ENCODE results near the gene CD247.

CD247 gene

GRCh38 chr1:167409183-167409582 lies 109.1 kb downstream of the CD247 start:
- no peaks in the 10 kb centered on the region for H3K9me3 ChIP-seq (ENCODE audit: insufficient read depth, low read depth, low read length)
- H3K4me2 ChIP-seq (ENCODE audit: low read depth, low read length, poor library complexity, severe bottlenecking), result no peak overlapping the region
- no peaks in the 10 kb centered on the region for H3K79me2 ChIP-seq (ENCODE audit: insufficient read depth, low read length)
- no peaks in the 10 kb centered on the region for H3K4me1 ChIP-seq (ENCODE audit: insufficient read depth, low read length, poor library complexity, severe bottlenecking)
- H2AFZ ChIP-seq (ENCODE audit: low read length), result no peak overlapping the region
- H3F3A ChIP-seq (ENCODE audit: low read depth), result no peaks in the 10 kb centered on the region
- H3K36me3 ChIP-seq (ENCODE audit: insufficient read depth, low read length), result peaks cover 71% of the 10 kb centered on the region
- H3K4me3 ChIP-seq (ENCODE audit: low read length, poor library complexity, severe bottlenecking), result no peak overlapping the region
- H3K9me2 ChIP-seq (replicated peaks; ENCODE audit: low read depth, low read length), result no peaks in the 10 kb centered on the region
- no peaks in the 10 kb centered on the region for H4K20me1 ChIP-seq (ENCODE audit: insufficient read depth, low read length, poor library complexity, severe bottlenecking)
- H3K9ac ChIP-seq (ENCODE audit: low read depth, low read length, poor library complexity, severe bottlenecking), result no peak overlapping the region
- no peaks in the 10 kb centered on the region for H3K27me3 ChIP-seq (ENCODE audit: insufficient read depth, low read length, poor library complexity, severe bottlenecking)
- TF ChIP-seq, protein P1, sequence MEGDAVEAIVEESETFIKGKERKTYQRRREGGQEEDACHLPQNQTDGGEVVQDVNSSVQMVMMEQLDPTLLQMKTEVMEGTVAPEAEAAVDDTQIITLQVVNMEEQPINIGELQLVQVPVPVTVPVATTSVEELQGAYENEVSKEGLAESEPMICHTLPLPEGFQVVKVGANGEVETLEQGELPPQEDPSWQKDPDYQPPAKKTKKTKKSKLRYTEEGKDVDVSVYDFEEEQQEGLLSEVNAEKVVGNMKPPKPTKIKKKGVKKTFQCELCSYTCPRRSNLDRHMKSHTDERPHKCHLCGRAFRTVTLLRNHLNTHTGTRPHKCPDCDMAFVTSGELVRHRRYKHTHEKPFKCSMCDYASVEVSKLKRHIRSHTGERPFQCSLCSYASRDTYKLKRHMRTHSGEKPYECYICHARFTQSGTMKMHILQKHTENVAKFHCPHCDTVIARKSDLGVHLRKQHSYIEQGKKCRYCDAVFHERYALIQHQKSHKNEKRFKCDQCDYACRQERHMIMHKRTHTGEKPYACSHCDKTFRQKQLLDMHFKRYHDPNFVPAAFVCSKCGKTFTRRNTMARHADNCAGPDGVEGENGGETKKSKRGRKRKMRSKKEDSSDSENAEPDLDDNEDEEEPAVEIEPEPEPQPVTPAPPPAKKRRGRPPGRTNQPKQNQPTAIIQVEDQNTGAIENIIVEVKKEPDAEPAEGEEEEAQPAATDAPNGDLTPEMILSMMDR (conservative IDR thresholded peaks at IDR 0.05; ENCODE audit: low read length), result peak; percentile 50
- no peak for TF ChIP-seq EZH2phosphoT487 (IDR thresholded peaks at IDR 0.05; ENCODE audit: borderline replicate concordance)

- no peaks in the 10 kb centered on the region for H3K79me2 ChIP-seq (ENCODE audit: insufficient read depth, low read length)
- no peaks in the 10 kb centered on the region for H3K4me1 ChIP-seq (ENCODE audit: insufficient read depth, low read length, poor library complexity, severe bottlenecking)
- H3K9ac ChIP-seq (ENCODE audit: low read depth, low read length, poor library complexity, severe bottlenecking), result no peak overlapping the region
- TF ChIP-seq EZH2phosphoT487 (IDR thresholded peaks at IDR 0.05; ENCODE audit: borderline replicate concordance), result no peak
- TF ChIP-seq, protein P1 (conservative IDR thresholded peaks at IDR 0.05; ENCODE audit: low read length), result no peak
- H3F3A ChIP-seq (ENCODE audit: low read depth), result no peaks in the 10 kb centered on the region
- no peaks in the 10 kb centered on the region for H4K20me1 ChIP-seq (ENCODE audit: insufficient read depth, low read length, poor library complexity, severe bottlenecking)
- H3K9me2 ChIP-seq (replicated peaks; ENCODE audit: low read depth, low read length), result no peaks in the 10 kb centered on the region
- no peak overlapping the region for H3K4me2 ChIP-seq (ENCODE audit: low read depth, low read length, poor library complexity, severe bottlenecking)
- no peaks in the 10 kb centered on the region for H3K27me3 ChIP-seq (ENCODE audit: insufficient read depth, low read length, poor library complexity, severe bottlenecking)
- H3K36me3 ChIP-seq (ENCODE audit: insufficient read depth, low read length), result peaks cover 72% of the 10 kb centered on the region
- H3K9me3 ChIP-seq (ENCODE audit: insufficient read depth, low read depth, low read length), result no peaks in the 10 kb centered on the region
- H2AFZ ChIP-seq (ENCODE audit: low read length), result no peak overlapping the region
- no peak overlapping the region for H3K4me3 ChIP-seq (ENCODE audit: low read length, poor library complexity, severe bottlenecking)
Measured at GRCh38 chr1:167408355-167408754, 110.0 kb downstream of the CD247 start.

- no peak overlapping the region for H3K9ac ChIP-seq (ENCODE audit: low read depth, low read length, poor library complexity, severe bottlenecking)
- no peaks in the 10 kb centered on the region for H3K27me3 ChIP-seq (ENCODE audit: insufficient read depth, low read length, poor library complexity, severe bottlenecking)
- TF ChIP-seq, protein P1 (conservative IDR thresholded peaks at IDR 0.05; ENCODE audit: low read length), result no peak
- TF ChIP-seq EZH2phosphoT487 (IDR thresholded peaks at IDR 0.05; ENCODE audit: borderline replicate concordance), result no peak
- no peaks in the 10 kb centered on the region for H3K9me2 ChIP-seq (replicated peaks; ENCODE audit: low read depth, low read length)
- no peak overlapping the region for H2AFZ ChIP-seq (ENCODE audit: low read length)
- H3K9me3 ChIP-seq (ENCODE audit: insufficient read depth, low read depth, low read length), result no peaks in the 10 kb centered on the region
- H3K4me3 ChIP-seq (ENCODE audit: low read length, poor library complexity, severe bottlenecking), result no peak overlapping the region
- peaks cover 75% of the 10 kb centered on the region for H3K36me3 ChIP-seq (ENCODE audit: insufficient read depth, low read length)
- no peaks in the 10 kb centered on the region for H3K4me1 ChIP-seq (ENCODE audit: insufficient read depth, low read length, poor library complexity, severe bottlenecking)
- no peaks in the 10 kb centered on the region for H4K20me1 ChIP-seq (ENCODE audit: insufficient read depth, low read length, poor library complexity, severe bottlenecking)
- H3K79me2 ChIP-seq (ENCODE audit: insufficient read depth, low read length), result no peaks in the 10 kb centered on the region
- H3F3A ChIP-seq (ENCODE audit: low read depth), result no peaks in the 10 kb centered on the region
- no peak overlapping the region for H3K4me2 ChIP-seq (ENCODE audit: low read depth, low read length, poor library complexity, severe bottlenecking)
Measured at GRCh38 chr1:167404908-167405307, 113.4 kb downstream of the CD247 start.
